Non-pigmented ciliary epithelial cell (primary cell): Measurements from ENCODE around the gene USF2.

ENCODE experiments used
- DNase-seq: peaks from one replicate; pipeline ENCODE4 v3.0.0-alpha.2; 2010; ENCODE audit warnings: low read depth

Gene USF2

DNA sequence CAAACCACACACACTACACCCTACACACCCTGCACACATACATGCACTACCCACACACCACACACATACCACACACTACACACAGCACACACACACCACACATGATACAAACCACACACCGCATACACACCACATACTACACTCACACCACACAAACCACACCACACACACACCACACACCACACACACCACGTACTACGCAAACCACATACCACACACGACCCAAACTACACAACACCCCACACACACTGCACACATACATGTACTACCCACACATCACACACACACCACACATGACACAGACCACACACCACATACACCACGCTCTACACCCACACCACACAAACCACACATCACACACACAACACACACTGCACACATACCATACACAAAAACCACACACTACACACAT, 29.8 kb downstream of the USF2 start:
- DNase-seq = no peak

DNA sequence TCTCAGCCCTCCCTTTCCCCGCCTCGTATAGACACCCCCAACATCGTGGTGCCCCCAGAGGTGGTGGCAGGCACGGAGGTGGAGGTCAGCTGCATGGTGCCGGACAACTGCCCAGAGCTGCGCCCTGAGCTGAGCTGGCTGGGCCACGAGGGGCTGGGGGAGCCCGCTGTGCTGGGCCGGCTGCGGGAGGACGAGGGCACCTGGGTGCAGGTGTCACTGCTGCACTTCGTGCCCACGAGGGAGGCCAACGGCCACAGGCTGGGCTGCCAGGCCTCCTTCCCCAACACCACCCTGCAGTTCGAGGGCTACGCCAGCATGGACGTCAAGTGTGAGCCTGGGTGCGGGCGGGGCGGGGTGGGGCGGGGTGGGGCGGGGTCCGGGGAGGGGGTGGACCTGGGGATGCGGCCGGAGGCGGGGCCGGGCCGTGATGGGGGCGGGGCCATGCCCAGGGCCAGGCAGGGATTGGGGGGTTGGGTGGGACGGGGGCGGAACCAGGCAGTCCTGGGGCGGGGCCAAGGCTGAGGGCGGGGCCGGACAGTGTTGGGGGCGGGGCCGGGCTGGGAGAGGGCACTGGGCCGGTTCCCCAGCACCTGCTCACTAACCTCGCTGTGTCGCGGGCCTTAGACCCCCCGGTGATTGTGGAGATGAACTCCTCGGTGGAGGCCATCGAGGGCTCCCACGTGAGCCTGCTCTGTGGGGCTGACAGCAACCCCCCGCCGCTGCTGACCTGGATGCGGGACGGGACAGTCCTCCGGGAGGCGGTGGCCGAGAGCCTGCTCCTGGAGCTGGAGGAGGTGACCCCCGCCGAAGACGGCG, 31.0 kb downstream of the USF2 start:
- DNase-seq = no peak

DNA sequence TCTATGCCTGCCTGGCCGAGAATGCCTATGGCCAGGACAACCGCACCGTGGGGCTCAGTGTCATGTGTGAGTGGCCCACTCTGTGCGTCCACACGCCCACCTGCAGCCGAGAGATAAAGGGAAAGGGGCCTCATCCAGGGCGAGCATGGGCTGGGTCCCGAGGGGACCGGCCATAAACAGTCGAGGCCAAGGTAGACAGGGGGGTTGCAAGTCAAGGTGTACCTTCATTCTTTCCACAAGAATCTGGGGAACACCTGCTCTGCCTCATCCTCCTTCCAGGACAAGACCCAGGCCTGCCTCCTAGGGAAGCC, 31.5 kb downstream of the USF2 start:
- no peak for DNase-seq

DNA sequence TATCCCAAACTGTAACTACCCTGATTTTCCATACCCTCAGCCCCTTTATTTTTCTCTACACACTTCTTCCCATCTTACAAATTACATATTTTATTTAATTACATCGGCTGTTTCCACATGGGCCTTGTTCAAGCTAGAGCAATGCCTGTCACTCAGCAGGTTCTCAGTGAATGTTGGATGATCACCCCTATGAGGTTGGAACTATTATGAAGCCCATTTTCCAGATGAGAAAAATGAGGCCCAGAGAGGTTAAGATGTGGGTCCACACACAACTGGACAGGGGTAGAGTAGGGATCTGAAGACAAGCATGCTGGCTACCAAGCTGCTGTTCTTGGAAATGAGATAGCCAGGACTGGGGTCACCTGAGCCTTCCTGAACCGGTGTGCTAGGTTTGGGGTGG, 33.2 kb downstream of the USF2 start:
- no peak for DNase-seq

DNA sequence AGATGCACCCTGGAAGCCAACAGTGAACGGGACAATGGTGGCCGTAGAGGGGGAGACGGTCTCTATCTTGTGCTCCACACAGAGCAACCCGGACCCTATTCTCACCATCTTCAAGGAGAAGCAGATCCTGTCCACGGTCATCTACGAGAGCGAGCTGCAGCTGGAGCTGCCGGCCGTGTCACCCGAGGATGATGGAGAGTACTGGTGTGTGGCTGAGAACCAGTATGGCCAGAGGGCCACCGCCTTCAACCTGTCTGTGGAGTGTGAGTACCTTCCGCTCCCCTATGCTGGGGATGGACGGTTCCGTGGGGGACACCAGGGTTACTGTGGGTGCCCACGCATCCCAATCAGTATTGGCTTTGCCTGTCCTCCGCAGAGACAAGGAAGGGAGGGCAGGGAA, 33.7 kb downstream of the USF2 start:
- no peak for DNase-seq

DNA sequence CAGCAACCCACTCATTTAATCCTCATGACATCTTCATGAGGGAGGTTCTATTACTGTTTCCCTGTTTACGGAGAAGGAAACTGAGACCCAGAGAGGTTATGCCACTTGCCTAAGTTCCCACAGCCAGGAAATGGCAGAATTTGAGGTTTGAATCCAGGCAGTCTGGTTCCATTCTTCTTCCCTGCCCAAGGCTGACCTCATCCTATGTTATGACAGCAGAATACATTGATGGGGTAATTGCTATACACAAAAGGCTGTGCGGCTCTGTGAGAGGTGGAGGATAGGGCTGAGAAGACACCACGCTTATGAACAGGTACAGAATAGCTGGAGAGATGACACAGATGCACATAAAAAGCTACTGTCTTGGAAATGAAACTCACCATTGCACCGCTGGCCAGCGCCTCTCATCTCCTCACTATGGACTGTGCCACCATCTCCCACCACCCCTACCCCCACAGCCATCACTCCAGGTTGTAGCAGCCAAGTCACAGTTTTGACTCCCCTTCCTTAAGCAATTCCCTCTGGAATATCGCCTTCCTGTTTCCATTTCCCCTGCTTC, 34.7 kb downstream of the USF2 start:
- no peak for DNase-seq

DNA sequence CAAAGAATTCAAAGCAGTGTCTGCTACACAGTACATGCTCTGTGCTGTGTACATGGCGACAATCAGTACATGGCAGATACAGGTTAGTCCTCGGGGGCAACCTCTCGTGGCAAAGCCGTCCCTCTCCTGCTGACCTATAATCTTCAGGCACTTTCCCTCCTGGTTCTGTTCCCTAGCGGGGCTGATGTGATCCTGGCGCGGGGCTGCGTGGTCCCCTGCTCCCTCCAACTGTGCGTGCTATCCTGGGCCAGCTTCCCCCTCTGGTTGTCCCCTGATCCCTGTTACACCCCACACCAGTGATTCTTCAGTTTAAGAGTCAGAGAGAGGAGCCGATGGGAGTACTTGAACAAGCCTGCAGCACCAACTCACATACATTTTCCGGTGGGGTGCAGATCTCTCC, 35.3 kb downstream of the USF2 start:
- no peak for DNase-seq

DNA sequence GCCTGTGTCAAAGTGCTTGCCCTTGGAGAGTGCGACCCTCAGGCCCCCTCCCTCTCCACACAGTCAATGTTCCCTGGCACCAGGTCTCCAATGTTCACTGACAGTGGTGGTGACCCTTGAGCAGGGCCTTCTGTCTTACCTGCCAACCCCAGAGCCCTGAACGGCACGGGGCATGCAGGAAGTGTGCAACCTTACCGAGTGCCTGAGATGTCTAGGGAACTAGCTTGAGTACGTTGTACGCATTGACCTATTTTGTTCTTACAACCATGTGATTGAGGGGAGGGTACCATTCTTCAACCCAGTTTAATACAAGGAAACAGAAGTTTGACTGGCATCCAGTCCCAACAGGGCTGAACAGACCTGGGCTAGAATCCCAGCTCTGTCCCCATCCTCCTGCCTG, 36.4 kb downstream of the USF2 start:
- DNase-seq = no peak

DNA sequence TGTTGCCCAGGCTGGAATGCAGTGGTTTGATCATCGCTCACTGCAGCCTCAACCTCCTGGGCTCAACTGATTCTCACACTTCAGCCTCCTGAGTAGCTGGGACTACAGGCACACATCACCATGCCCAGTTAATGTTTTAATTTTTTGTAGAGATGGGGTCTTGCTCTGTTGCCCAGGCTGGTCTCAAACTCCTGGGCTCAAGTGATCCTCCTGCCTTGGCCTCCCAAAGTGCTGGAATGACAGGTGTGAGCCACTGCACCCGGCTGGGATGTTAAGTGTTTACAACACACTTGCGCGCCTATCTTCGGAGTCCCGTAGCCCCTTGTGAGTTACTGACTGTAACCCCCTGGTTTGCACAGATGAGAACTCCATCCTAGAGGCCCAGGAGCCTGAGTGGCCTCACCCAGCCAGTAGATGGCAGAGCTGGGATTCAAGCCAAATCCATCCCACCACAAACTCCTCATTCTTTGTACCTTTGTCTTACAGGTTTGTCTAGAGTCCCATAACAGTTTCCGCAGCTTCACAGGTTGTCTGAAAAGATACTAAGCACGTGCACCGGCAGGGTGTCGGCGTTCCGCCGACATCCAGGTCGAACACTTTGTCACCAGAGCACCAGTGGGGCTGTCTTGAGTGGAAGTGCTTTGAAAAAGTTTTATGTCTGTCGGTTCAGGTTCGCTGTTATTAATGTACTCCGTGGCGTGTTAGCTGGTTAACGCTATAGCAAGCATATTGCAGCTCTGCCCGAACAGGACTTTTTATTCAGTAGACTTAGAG, 37.9 kb downstream of the USF2 start:
- DNase-seq = no peak

DNA sequence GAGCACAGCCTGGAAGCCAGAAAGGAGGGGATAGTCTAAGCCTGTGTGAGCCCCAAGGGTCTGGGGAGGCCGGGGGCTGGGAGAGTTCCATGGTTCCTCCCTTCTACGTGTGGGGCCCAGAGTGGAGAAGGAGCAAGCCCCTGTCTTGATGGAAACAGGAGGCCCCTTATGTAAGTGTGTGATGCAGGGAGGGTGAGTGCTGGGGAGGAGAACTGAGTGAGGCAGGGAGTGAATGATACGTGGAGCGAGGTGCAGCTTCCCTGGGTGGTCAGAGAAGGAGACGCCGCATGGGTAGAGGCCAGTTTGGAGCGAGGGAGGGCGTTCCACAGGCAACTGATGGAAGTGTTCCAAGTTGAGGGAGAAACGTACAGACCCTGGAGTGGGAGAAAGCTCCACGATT, 39.2 kb downstream of the USF2 start:
- no peak for DNase-seq

DNA sequence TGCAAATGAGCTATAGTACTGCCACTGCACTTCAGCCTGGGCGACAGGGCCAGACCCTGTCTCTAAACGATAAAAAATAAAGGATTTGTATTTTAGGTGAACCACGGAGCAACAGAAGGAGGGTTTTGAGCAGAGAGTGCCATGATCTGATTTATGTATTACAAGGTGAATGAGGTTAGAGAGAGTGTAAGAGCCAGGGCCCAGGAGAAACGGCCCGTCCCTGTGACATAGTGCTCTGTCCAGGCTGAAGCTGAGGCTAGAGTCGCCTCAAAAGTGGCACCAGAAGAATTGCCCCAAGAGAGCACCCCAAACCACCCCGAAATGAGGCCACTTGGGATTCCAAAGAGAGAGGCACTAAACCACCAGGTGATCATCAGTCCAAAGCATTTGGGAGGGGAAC, 40.1 kb downstream of the USF2 start:
- no peak for DNase-seq

DNA sequence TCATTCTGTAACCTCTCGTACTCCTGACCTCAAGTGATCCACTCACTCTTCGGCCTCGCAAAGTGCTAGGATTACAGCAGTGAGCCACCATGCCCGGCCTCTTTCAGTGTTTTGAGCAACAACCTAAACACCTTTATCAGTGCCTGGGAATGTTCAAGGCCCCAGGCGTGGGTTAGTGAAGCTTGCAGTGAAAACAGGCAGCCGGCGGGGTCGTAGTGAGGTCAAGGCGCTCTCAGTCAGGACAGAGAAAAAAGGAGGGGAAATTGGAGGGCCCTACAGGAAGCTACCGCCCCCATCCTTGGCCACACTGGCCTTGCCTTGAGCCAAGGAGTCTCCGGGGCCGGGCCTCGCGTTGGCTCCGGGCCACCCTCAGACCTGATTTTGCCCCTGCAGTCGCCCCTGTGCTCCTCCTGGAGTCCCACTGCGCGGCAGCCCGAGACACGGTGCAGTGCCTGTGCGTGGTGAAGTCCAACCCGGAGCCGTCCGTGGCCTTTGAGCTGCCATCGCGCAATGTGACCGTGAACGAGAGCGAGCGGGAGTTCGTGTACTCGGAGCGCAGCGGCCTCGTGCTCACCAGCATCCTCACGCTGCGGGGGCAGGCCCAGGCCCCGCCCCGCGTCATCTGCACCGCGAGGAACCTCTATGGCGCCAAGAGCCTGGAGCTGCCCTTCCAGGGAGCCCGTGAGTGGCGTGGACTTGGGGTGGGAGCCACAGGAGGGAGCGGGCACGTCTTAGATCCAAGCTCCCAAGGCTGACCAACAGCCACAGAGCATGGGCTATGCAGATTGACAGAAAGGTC, 40.9 kb downstream of the USF2 start:
- DNase-seq = no peak

DNA sequence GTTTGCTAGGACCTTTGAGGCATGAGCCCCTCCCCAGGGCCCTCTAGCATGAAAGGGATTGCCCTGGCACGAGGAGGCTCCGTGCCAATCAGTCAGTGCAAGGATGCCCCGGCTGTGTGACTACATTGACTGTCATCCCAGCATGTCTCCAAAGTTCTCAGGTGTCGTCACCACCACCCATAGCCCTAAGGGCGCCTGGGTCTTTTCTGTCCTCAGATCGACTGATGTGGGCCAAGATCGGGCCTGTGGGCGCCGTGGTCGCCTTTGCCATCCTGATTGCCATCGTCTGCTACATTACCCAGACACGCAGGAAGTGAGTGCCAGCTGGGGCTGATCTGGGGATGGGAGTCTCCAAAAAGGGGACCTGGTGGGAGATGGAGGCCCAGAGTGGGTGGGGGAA, 41.6 kb downstream of the USF2 start:
- no peak for DNase-seq

DNA sequence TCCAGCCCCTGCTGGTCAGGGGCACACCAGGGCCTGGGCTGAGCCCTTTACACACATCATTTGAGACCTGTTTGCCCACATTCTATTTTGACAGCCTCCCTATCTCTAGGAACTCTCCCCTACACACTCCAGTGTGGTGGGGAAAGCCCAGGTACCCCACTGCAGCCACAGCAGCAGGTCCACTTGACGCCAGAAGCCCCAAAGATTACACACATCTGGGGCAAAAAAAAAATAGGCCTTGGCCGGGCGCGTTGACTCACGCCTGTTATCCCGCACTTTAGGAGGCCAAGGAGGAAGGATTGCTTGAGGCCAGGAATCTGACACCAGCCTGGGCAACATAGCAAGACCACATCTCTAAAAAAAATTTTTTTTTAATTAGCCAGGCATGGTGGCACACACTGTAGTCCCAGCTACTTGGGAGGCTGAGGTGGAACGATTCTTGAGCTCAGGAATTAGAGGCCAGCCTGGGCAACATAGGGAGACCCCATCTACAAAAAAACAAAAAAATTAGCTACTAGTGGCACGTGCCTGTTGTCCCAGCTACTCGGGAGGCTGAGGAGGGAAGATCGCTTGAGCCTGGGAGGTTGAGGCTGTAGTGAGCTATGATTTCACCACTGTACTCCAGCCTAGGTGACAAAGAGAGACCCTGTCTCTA, 42.2 kb downstream of the USF2 start:
- no peak for DNase-seq

DNA sequence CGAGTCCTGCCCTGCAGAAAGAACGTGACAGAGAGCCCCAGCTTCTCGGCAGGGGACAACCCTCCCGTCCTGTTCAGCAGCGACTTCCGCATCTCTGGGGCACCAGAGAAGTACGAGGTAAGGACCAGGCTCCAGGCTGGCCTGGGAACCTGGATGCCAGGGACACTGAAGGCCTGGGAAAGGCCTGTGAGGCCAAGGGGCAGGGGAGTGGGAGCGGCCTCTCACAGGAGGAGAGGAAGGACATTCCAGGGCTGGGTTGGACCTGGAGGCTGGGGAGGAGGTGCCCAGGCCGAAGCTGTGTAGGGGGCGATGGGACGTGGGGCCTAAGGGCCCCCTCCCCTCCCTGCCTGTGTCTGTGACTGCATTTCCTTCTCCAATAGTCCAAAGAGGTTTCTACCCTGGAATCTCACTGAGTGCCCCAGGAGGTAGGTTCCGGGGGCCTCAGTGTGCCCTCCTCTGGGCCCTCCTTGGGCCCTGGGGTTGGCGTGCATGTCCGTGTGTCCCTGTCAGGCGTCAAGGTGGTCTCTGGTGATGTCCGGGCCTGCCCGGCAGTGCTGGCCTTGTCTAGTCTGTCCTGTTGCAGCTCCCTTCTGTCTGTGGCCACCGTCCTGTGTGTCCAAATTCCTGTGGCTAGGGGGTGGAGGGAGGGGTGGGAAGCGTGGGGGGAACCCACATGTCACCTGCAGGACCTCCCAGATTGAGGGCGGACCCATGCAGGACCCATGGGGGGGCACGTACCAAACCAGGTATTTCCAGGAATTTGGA, 43.3 kb downstream of the USF2 start:
- no peak for DNase-seq

DNA sequence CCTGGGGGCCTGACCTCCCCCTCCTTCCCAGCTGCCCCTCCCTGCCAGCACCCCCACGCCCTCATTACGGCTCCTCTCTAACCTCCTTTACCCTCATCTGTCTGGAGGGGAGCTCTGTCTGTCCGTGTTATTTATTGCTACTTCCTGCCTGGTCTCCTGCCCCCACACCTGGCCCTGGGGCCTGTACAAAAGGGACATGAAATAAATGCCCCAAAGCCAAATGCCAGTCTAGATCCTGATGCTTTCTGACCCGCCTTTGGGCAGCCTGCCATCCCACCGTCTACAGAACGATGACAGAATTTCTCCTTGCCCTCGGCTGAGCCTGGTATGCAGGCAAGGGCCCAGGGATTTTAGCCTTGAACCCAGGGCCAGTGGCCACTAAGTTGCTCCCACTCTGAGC, 44.8 kb downstream of the USF2 start:
- DNase-seq = no peak

DNA sequence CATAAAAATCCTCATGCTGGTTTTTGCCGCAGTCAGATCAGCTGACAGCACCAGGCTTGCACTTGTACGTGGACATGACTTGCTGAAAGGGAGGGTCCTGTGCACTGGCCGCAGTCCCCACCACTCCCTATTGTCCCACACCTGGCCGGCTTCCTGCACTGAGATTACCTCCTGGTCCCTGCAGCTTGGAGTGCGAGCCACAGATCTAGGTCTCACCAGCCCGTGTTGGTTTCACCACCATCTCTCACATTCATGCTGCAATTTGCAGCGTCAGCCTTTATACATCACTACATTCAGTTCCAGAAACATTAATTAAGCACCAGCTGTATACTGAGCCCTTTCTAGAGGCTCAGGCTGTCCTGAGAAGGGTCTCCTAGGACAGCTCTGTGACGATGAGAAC, 45.3 kb downstream of the USF2 start:
- DNase-seq = no peak

DNA sequence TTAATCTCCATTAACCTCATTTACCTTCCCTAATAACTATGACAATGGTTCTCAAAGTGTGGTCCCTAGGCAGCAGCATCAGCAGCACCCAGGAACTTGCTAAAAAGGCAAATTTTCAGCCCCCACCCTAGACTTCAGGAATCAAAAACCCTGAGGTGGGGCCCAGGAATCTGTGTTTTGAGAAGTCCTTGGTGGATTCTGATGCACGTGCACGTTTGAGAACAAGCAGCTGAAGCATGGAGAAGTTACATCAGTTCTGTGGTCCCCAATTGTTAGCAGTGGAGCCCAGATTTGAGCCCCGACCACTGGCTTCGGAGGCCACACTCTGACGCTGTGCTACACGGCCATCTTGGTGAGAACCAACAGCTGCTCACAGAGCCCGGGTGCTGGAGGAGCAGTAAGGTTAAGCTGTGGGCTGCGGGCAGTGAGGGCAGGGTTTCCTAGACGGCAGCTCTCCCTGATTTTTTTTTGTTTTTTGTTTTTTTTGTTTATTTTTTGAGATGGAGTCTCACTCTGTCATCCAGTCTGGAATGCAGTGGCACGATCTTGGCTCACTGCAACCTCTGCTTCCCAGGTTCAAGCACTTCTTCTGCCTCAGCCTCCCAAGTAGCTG, 46.2 kb downstream of the USF2 start:
- DNase-seq = no peak

DNA sequence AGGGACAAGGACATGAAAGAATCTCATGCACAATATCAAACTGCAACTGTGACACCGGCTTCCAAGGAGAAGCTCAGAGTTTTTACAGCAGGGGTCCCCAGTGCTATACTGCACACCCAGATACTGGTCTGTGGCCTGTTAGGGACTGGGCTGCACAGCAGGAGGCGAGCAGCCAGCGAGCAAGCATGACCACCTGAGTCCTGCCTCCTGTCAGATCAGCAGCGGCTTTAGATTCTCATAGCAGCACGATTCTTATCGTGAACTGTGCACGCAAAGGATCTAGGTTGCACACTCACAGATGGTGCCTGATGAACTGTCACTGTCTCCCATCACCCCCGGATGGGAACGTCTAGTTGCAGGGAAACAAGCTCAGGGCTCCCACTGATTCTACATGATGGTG, 47.1 kb downstream of the USF2 start:
- DNase-seq = no peak

DNA sequence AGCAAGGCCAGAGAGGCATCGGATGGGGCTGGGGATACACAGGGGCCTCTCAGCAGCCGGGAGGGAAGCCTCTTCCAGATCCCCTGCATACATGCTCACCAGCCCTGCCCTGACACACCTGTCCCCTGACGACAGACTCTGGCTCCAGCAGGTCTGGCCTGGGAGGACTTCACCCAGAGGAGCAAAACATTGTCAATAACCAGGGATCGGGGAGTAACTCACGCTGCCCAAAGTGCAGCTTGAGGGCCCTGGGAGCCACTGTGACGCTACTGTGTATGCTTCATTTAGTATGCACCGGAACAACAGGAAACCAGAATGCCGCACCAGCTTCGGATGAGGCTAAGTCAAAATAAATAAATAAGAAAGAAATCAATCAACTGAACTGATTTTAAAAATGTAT, 47.8 kb downstream of the USF2 start:
- DNase-seq = no peak

DNA sequence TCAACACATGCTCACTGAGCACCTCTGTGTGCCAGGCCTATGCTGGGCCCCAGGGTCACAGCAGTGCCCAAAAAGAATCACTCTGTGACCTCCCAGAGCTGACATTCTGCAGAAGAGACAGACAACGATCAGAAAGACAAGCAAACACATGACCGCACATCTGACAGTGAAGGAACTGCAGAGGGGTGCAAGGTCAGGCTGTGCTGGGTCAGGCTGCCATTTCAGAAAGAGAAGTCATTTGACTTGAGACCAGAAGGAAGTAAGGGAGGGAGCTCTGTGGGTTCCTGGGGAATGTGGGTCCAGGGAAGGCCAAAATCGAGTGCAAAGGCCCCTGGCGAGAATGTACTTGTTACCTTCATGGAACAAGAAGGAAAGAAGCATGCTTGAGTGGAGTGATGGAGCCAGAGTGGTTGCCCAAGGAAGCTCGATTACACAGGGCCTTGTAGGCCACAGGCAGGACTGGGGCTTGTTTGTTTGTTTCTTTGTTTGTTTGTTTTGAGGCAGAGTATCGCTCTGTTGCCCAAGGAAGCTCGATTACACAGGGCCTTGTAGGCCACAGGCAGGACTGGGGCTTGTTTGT, 48.8 kb downstream of the USF2 start:
- DNase-seq = no peak
